ENCODE results near the gene RABAC1. TPM values are rescaled to one million over a fixed set of nuclear protein-coding genes. Genes with fewer than 3 reads are reported as not detected.

The RABAC1 gene
- total and polyA plus RNA-seq, 5 donors from 2014 or later: 94.0 to 261 (median 222) TPM

DNA sequence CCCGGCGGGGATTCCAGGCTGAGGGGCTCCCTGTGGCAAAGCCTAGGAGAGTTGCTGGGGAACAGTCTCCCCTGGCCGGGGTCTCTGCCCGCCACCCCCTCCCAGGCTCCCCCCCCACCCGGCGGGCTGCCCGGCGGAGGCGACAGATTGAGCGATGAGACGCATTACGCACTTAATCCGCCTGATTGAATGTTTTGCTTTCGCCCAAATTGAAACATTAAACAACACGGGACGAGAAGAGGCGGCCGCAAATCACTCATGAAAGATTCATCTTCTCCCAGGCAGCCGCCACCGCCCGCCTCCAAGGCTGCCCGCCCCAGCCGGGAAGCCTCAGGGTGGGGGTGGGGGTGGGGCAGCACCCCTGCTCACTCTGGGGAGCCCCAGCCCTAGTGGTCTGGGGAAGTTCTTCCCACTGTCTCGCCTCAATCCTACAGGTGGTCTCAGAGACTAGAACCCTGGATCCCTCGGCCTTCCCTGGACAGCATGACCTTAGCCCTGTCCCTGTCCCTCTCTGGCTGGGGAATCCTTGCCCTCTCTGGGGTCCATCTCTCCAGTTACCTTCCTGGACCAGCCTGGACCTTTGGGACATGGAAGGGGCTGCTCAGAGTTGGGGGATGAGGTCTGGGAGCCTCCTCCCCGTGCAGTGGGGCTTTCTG lies 23.2 kb downstream of the RABAC1 start:
- Mint-ChIP-seq H3K4me1 (peaks cover 0 to 55% (median 23%) of the 10 kb centered on the region in 4 donors), H3K9me3 (peaks cover 0 to 2% (median 0%) of the 10 kb centered on the region in 7 donors), H3K27ac (peak overlapping the region; percentile 53 to 88 (median 87)), H3K27me3 (peaks cover 26% of the 10 kb centered on the region), H3K36me3 (no peaks in the 10 kb centered on the region), H3K4me3 (peak overlapping the region in 2 of 4 donors; percentile 31 to 39)
- no peaks in the 10 kb centered on the region for H3K36me3 ChIP-seq (ENCODE audit: control insufficient read depth, insufficient read depth, low read length)
- no peak overlapping the region for H3K27ac ChIP-seq (ENCODE audit: insufficient read depth, low read length, poor library complexity, severe bottlenecking)
- peaks cover 33% of the 10 kb centered on the region for H3K4me1 ChIP-seq (ENCODE audit: control insufficient read depth, insufficient read depth, low read length, poor library complexity, severe bottlenecking)
- DNase-seq (no peak), ATAC-seq (ENCODE audit: low read depth in 2 of 2) (no peak)
- H3K4me3 ChIP-seq (ENCODE audit: low read depth, low read length): no peak overlapping the region
- no peaks in the 10 kb centered on the region for H3K9me3 ChIP-seq (ENCODE audit: control insufficient read depth in 2 of 2, low read length in 2 of 2)
- H3K27me3 ChIP-seq (ENCODE audit: control insufficient read depth, insufficient read depth, low read length): no peaks in the 10 kb centered on the region

DNA sequence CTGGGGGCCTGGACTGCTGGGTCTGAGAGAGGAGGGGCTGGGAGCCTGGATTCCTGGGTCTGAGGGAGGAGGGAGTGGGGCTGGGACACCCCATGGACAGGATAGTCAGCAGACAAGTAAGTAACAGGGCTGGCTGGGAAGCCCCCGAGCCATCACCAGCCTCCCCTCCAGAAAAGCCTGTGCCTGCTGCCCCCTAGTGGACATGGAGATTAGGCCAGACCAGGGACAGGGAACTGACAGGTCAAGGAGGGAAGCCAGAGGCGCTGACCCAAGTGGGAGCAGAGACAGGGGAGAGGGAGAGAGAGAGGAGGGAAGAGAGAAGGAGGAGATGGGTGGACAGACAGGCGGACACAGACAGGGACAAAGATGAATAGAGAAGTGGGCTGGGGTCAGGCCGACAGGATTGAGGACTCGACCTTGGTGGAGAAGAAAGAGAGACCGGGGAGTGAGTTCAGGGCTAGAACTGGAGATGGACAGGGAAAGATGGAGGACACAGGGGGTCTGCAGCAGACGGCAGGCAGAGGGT lies 24.2 kb downstream of the RABAC1 start:
- Histone ChIP-seq H3K9me3 (ENCODE audit: control insufficient read depth in 2 of 2, low read length in 2 of 2) (no peaks in the 10 kb centered on the region), H3K4me3 (ENCODE audit: low read depth, low read length) (no peak overlapping the region), H3K4me1 (ENCODE audit: control insufficient read depth, insufficient read depth, low read length, poor library complexity, severe bottlenecking) (peaks cover 25% of the 10 kb centered on the region), H3K27ac (ENCODE audit: insufficient read depth, low read length, poor library complexity, severe bottlenecking) (peak overlapping the region; percentile 53), H3K36me3 (ENCODE audit: control insufficient read depth, insufficient read depth, low read length) (no peaks in the 10 kb centered on the region), H3K27me3 (ENCODE audit: control insufficient read depth, insufficient read depth, low read length) (peaks cover 1% of the 10 kb centered on the region)
- DNase-seq (peak; percentile 64 to 70 (median 64)), ATAC-seq (ENCODE audit: low read depth in 2 of 2) (peak; percentile 57 to 70)
- H3K4me3 Mint-ChIP-seq: peak overlapping the region in 2 of 4 donors; percentile 71 to 86
- peaks cover 26% of the 10 kb centered on the region for H3K27me3 Mint-ChIP-seq
- no peaks in the 10 kb centered on the region for H3K36me3 Mint-ChIP-seq
- H3K9me3 Mint-ChIP-seq: peaks cover 0 to 2% (median 0%) of the 10 kb centered on the region in 7 donors
- peak overlapping the region; percentile 16 to 96 (median 86) for H3K27ac Mint-ChIP-seq
- peaks cover 0 to 60% (median 30%) of the 10 kb centered on the region in 4 donors for H3K4me1 Mint-ChIP-seq

DNA sequence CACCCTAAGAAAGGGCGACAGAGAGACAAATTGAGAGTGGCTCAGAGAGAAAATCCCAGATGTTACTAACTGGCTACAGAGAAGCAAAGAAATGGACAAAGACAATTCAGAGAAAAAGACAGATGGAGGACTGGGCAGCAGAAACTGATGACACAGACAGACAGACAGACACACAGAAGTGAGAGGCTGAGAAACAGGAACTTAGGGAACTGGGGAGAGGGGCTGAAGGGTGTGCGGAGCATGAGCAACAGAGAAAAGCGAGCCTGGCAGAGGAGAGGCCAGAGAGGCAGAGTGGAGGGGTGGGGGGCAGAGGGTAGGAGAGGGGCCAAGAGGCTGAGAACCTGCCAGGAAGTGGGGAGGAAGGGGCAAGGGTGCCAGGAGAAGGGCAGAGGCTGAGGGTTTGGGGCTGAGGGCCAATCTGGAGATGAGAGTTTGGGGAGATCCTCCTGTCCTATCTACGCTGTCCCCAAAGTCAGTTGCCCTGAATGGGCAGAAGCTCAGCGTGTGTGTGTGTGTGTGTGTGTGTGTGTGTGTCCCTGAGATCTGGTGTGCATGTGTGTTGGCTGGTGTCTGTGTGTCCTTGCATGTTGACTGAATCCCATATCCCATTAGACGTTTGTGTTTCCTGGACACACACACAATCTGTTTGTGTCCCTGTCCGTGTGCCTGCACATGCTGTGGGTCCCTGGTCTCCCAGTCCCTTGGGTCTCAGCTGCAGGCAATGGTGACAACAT lies 25.3 kb downstream of the RABAC1 start:
- H3K4me3 Mint-ChIP-seq: peak overlapping the region in 3 of 4 donors; percentile 15 to 29 (median 16)
- Histone ChIP-seq H3K36me3 (ENCODE audit: control insufficient read depth, insufficient read depth, low read length) (no peaks in the 10 kb centered on the region), H3K4me1 (ENCODE audit: control insufficient read depth, insufficient read depth, low read length, poor library complexity, severe bottlenecking) (peaks cover 31% of the 10 kb centered on the region), H3K27ac (ENCODE audit: insufficient read depth, low read length, poor library complexity, severe bottlenecking) (no peak overlapping the region), H3K27me3 (ENCODE audit: control insufficient read depth, insufficient read depth, low read length) (peaks cover 4% of the 10 kb centered on the region), H3K4me3 (ENCODE audit: low read depth, low read length) (no peak overlapping the region), H3K9me3 (ENCODE audit: control insufficient read depth in 2 of 2, low read length in 2 of 2) (no peaks in the 10 kb centered on the region)
- ATAC-seq (ENCODE audit: low read depth in 2 of 2): no peak
- peaks cover 0 to 3% (median 0%) of the 10 kb centered on the region in 7 donors for H3K9me3 Mint-ChIP-seq
- peaks cover 0 to 66% (median 36%) of the 10 kb centered on the region in 4 donors for H3K4me1 Mint-ChIP-seq
- H3K27me3 Mint-ChIP-seq: peaks cover 30% of the 10 kb centered on the region
- peak overlapping the region; percentile 76 to 90 (median 86) for H3K27ac Mint-ChIP-seq
- H3K36me3 Mint-ChIP-seq: no peaks in the 10 kb centered on the region
- no peak for DNase-seq

DNA sequence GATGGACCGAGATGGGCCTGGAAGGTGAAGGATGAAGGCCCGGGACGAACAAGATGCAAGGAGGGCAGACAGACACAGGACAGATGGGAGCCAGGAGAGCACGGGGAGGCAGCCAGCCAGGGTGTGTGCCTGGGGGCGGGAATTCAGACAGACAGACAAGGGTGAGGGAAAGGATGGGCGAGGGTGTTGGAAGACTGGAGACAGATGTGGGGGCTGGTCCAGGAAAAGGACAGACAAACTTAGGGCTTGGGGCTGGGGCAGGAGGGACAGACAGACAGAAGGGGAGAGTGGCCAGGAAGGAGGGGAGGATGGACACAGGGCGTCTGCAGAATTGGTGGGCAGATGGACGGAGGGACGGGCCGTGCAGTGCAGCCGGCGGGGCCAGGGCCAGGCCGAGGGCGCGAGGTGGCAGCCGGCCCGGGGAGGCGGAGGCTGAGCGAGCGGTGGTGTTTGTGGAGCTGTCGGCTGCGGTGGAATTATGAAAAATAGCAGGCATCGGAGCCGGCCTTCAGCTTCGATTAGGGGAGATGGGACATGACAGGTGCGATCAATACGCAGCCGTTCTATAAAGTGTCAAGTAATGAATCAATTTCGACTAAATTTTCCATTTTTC lies 26.3 kb downstream of the RABAC1 start:
- ATAC-seq (ENCODE audit: low read depth in 2 of 2): no peak
- Mint-ChIP-seq H3K27ac (peak overlapping the region; percentile 27 to 90 (median 86)), H3K4me1 (peaks cover 0 to 70% (median 38%) of the 10 kb centered on the region in 4 donors)

DNA sequence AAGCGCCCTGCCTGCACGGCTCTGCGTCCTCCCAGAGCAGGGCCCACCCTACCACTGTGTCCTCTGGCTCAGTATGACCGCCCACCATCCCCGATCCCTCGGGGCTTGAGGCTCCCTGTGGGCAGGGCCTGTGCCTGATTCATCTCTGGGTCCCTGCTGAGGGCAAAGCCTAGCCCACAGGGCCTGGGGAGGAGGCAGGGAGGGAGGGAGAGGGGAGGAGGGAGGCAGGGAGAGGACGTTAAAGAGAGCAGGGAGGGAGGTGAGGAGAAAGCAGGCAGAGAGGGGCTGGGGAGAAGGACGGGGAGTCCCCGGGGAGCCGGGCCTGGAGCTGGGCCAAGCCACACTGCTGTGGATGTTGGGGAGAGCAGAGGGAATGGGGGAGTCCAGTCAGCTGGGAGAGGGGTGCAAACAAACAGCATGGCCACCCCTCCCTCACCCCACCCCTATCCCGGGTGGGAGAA lies 26.8 kb downstream of the RABAC1 start:
- Mint-ChIP-seq H3K27ac (peak overlapping the region in 2 of 3 donors; percentile 69 to 74), H3K4me1 (peaks cover 0 to 66% (median 35%) of the 10 kb centered on the region in 4 donors), H3K9me3 (peaks cover 0 to 4% (median 0%) of the 10 kb centered on the region in 7 donors), H3K36me3 (no peaks in the 10 kb centered on the region), H3K4me3 (no peak overlapping the region), H3K27me3 (peaks cover 24% of the 10 kb centered on the region)
- ATAC-seq (ENCODE audit: low read depth in 2 of 2) (no peak), DNase-seq (no peak)
- no peaks in the 10 kb centered on the region for H3K36me3 ChIP-seq (ENCODE audit: control insufficient read depth, insufficient read depth, low read length)
- no peak overlapping the region for H3K4me3 ChIP-seq (ENCODE audit: low read depth, low read length)
- H3K9me3 ChIP-seq (ENCODE audit: control insufficient read depth in 2 of 2, low read length in 2 of 2): no peaks in the 10 kb centered on the region
- H3K4me1 ChIP-seq (ENCODE audit: control insufficient read depth, insufficient read depth, low read length, poor library complexity, severe bottlenecking): peaks cover 47% of the 10 kb centered on the region
- H3K27me3 ChIP-seq (ENCODE audit: control insufficient read depth, insufficient read depth, low read length): peaks cover 4% of the 10 kb centered on the region
- no peak overlapping the region for H3K27ac ChIP-seq (ENCODE audit: insufficient read depth, low read length, poor library complexity, severe bottlenecking)

More for the DNA sequence above, 26.3 kb downstream of the RABAC1 start:
- peaks cover 4% of the 10 kb centered on the region for H3K27me3 ChIP-seq (ENCODE audit: control insufficient read depth, insufficient read depth, low read length)
- peaks cover 42% of the 10 kb centered on the region for H3K4me1 ChIP-seq (ENCODE audit: control insufficient read depth, insufficient read depth, low read length, poor library complexity, severe bottlenecking)
- Mint-ChIP-seq H3K27me3 (peaks cover 29% of the 10 kb centered on the region), H3K9me3 (peaks cover 0 to 4% (median 0%) of the 10 kb centered on the region in 7 donors), H3K36me3 (no peaks in the 10 kb centered on the region), H3K4me3 (no peak overlapping the region)
- H3K27ac ChIP-seq (ENCODE audit: insufficient read depth, low read length, poor library complexity, severe bottlenecking): no peak overlapping the region
- no peak overlapping the region for H3K4me3 ChIP-seq (ENCODE audit: low read depth, low read length)
- H3K36me3 ChIP-seq (ENCODE audit: control insufficient read depth, insufficient read depth, low read length): no peaks in the 10 kb centered on the region
- H3K9me3 ChIP-seq (ENCODE audit: control insufficient read depth in 2 of 2, low read length in 2 of 2): no peaks in the 10 kb centered on the region
- no peak for DNase-seq

DNA sequence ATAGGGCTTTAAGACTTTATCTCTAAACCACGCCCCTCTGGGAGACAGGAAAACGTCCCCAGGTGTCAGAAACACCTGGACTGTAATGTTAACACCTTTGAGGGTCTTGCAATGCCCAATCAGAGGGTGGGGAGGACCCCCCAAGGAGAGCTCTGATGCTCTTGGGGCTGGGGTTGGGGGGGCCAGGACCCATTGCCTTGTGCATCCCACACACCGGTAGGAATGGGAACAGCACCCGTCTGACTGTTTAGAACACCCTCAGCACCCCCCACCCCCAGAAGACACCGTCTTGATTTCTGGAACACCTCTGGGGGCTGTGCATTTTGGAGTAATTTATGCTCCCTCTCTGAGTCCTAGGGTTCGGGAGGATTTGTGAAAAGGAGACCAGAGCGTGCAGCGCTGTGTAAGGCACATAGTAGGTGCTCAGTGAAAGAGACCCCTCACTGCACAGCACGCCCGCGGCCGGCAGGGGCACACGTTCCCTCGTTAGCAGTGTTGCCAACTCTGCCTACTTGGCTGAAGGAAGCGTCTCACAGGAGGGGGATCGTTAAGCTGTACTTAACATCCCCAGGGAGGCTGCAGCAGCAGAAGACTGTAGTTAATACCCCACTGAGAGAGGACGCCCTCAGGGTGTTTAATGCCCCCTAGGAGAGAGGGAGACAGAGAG lies 28.1 kb downstream of the RABAC1 start:
- DNase-seq (no peak), ATAC-seq (ENCODE audit: low read depth in 2 of 2) (no peak)
- Histone ChIP-seq H3K27ac (ENCODE audit: insufficient read depth, low read length, poor library complexity, severe bottlenecking) (no peak overlapping the region), H3K9me3 (ENCODE audit: control insufficient read depth in 2 of 2, low read length in 2 of 2) (no peaks in the 10 kb centered on the region), H3K4me3 (ENCODE audit: low read depth, low read length) (no peak overlapping the region), H3K4me1 (ENCODE audit: control insufficient read depth, insufficient read depth, low read length, poor library complexity, severe bottlenecking) (peaks cover 45% of the 10 kb centered on the region), H3K36me3 (ENCODE audit: control insufficient read depth, insufficient read depth, low read length) (no peaks in the 10 kb centered on the region), H3K27me3 (ENCODE audit: control insufficient read depth, insufficient read depth, low read length) (peaks cover 4% of the 10 kb centered on the region)
- peak overlapping the region in 2 of 4 donors; percentile 65 to 83 for H3K4me3 Mint-ChIP-seq
- peak overlapping the region; percentile 41 to 92 (median 64) for H3K27ac Mint-ChIP-seq
- peaks cover 17% of the 10 kb centered on the region for H3K27me3 Mint-ChIP-seq
- H3K36me3 Mint-ChIP-seq: no peaks in the 10 kb centered on the region
- peaks cover 0 to 58% (median 28%) of the 10 kb centered on the region in 4 donors for H3K4me1 Mint-ChIP-seq
- peaks cover 0 to 4% (median 0%) of the 10 kb centered on the region in 7 donors for H3K9me3 Mint-ChIP-seq

DNA sequence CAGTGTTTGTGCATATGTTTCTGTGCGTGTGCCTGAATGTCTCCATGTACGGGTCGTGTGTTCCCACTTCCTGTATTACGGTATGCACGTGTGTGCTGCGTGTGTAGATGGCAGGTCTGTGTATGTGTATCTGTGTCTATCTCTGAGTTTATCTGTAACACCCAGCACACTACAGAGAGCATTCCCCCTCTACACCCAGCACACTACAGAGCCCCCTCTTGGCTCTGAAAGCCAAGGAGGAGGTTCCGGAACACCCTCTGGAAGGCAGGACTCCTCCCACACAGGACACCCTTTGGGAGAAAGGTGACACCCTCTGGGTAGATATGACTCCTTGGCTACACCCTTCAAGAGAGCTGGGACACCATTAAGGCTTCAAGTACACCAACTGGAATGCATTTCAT lies 28.8 kb downstream of the RABAC1 start:
- Histone ChIP-seq H3K9me3 (ENCODE audit: control insufficient read depth in 2 of 2, low read length in 2 of 2) (no peaks in the 10 kb centered on the region), H3K4me1 (ENCODE audit: control insufficient read depth, insufficient read depth, low read length, poor library complexity, severe bottlenecking) (peaks cover 38% of the 10 kb centered on the region), H3K36me3 (ENCODE audit: control insufficient read depth, insufficient read depth, low read length) (no peaks in the 10 kb centered on the region), H3K27me3 (ENCODE audit: control insufficient read depth, insufficient read depth, low read length) (peaks cover 4% of the 10 kb centered on the region), H3K4me3 (ENCODE audit: low read depth, low read length) (no peak overlapping the region), H3K27ac (ENCODE audit: insufficient read depth, low read length, poor library complexity, severe bottlenecking) (no peak overlapping the region)
- Mint-ChIP-seq H3K4me3 (peak overlapping the region; percentile 65 to 97 (median 84)), H3K27me3 (peaks cover 15% of the 10 kb centered on the region), H3K27ac (peak overlapping the region in 2 of 3 donors; percentile 41 to 92), H3K36me3 (no peaks in the 10 kb centered on the region), H3K4me1 (peaks cover 0 to 56% (median 28%) of the 10 kb centered on the region in 4 donors), H3K9me3 (peaks cover 0 to 4% (median 0%) of the 10 kb centered on the region in 7 donors)
- ATAC-seq (ENCODE audit: low read depth in 2 of 2): no peak
- DNase-seq: no peak

Measured in CD4-positive, CD25-positive, alpha-beta regulatory T cell (primary cell).